Keratinocyte (primary cell): ENCODE measurements around the gene S100A10.

ENCODE experiments used
- EZH2 ChIP-seq: IDR thresholded peaks from one replicate; pipeline ENCODE4 v1.6.1; 2012; ENCODE audit warnings: inconsistent platforms, mild to moderate bottlenecking, low read length, moderate library complexity
- TF ChIP-seq, protein P1 (sequence below), 3 experiments: IDR thresholded peaks in 1 of 3; conservative IDR thresholded peaks in 1 of 3; optimal IDR thresholded peaks in 1 of 3; 2 replicates in 2 of 3; 3 replicates in 1 of 3; pipeline versions ENCODE3 to v1.5.1; 2011; ENCODE audit warnings: low read length in 3 of 3, mild to moderate bottlenecking in 3 of 3, moderate library complexity in 2 of 3, control low read depth in 1 of 3, inconsistent platforms in 1 of 3; ENCODE audit not compliant: insufficient read depth in 2 of 3; ENCODE audit errors: extremely low read depth in 1 of 3

GRCh38 chr1:151944857-151945575 lies 48.6 kb downstream of the S100A10 start:
- TF ChIP-seq, protein P1, sequence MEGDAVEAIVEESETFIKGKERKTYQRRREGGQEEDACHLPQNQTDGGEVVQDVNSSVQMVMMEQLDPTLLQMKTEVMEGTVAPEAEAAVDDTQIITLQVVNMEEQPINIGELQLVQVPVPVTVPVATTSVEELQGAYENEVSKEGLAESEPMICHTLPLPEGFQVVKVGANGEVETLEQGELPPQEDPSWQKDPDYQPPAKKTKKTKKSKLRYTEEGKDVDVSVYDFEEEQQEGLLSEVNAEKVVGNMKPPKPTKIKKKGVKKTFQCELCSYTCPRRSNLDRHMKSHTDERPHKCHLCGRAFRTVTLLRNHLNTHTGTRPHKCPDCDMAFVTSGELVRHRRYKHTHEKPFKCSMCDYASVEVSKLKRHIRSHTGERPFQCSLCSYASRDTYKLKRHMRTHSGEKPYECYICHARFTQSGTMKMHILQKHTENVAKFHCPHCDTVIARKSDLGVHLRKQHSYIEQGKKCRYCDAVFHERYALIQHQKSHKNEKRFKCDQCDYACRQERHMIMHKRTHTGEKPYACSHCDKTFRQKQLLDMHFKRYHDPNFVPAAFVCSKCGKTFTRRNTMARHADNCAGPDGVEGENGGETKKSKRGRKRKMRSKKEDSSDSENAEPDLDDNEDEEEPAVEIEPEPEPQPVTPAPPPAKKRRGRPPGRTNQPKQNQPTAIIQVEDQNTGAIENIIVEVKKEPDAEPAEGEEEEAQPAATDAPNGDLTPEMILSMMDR (optimal IDR thresholded peaks at IDR 0.05 in 1 of 3, IDR thresholded peaks at IDR 0.05 in 1 of 3, conservative IDR thresholded peaks at IDR 0.05 in 1 of 3; ENCODE audit: extremely low read depth in 1 of 3, insufficient read depth in 2 of 3, low read length in 3 of 3): no peak
- TF ChIP-seq EZH2: no peak
